ENCODE measurements around the gene CLIC4.

- TF ChIP-seq ZNF274 (IDR thresholded peaks at IDR 0.05; ENCODE audit: low read depth, low read length): no peak
- no peak for TF ChIP-seq YY1 (IDR thresholded peaks at IDR 0.05; ENCODE audit: insufficient read depth, insufficient read length)
- TF ChIP-seq SUZ12 (IDR thresholded peaks at IDR 0.05; ENCODE audit: extremely low read depth, insufficient read depth, insufficient read length): no peak
These were observed 58.0 kb downstream of the CLIC4 start for GRCh38 chr1:24803220-24803619.

All from NT2/D1 (cell line).